GM06990 (cell line): ENCODE measurements around the gene GRPR.
A peak's percentile ranks its signal among the peaks of the same experiment; 100 is the strongest.

ENCODE experiments used
- DNase-seq: peaks from one replicate; pipeline ENCODE4 v3.0.0-alpha.2; 2011; ENCODE audit not compliant: insufficient read length; ENCODE audit errors: extremely low read depth
- H3K27me3 ChIP-seq: replicated peaks from 2 replicates; pipeline ENCODE4 v1.6.0; 2011; ENCODE audit warnings: low read length; ENCODE audit not compliant: control insufficient read depth, insufficient read depth
- H3K36me3 ChIP-seq: 2 replicates; pipeline ENCODE4 v1.5.1; 2011; ENCODE audit warnings: low read length; ENCODE audit not compliant: control insufficient read depth, insufficient read depth
- H3K4me3 ChIP-seq: replicated peaks from 2 replicates; pipeline ENCODE4 v1.5.1; 2011; ENCODE audit warnings: low read depth, mild to moderate bottlenecking, control low read depth, low read length
- CTCF ChIP-seq: IDR thresholded peaks from 2 replicates; pipeline ENCODE4 v1.5.1; 2011; ENCODE audit warnings: low read length, control low read depth, mild to moderate bottlenecking, inconsistent platforms; ENCODE audit not compliant: insufficient read depth, poor library complexity, severe bottlenecking

Gene GRPR

GRCh38 chrX:16112428-16112827, 10.9 kb upstream of the GRPR start:
- TF ChIP-seq CTCF = no peak
- Histone ChIP-seq H3K36me3 (no peaks in the 10 kb centered on the region), H3K27me3 (no peaks in the 10 kb centered on the region), H3K4me3 (no peak overlapping the region)
- DNase-seq = no peak

- Histone ChIP-seq H3K27me3 (no peaks in the 10 kb centered on the region), H3K36me3 (no peaks in the 10 kb centered on the region), H3K4me3 (no peak overlapping the region)
- DNase-seq = peak; percentile 30
- TF ChIP-seq CTCF = no peak
Observed at GRCh38 chrX:16113978-16114565, 9.3 kb upstream of the GRPR start.

- H3K27me3 ChIP-seq = no peaks in the 10 kb centered on the region
- H3K36me3 ChIP-seq = no peaks in the 10 kb centered on the region
- no peak for TF ChIP-seq CTCF
- peak; percentile 42 for DNase-seq
- H3K4me3 ChIP-seq = no peak overlapping the region
Observed at GRCh38 chrX:16114611-16115010, 8.8 kb upstream of the GRPR start.

- peak; percentile 79 for DNase-seq
- no peak overlapping the region for H3K4me3 ChIP-seq
- no peaks in the 10 kb centered on the region for H3K36me3 ChIP-seq
- H3K27me3 ChIP-seq = no peaks in the 10 kb centered on the region
- no peak for TF ChIP-seq CTCF
Observed at GRCh38 chrX:16119353-16120220, 3.8 kb upstream of the GRPR start.

- no peak overlapping the region for H3K4me3 ChIP-seq
- TF ChIP-seq CTCF = no peak
- H3K27me3 ChIP-seq = no peaks in the 10 kb centered on the region
- H3K36me3 ChIP-seq = no peaks in the 10 kb centered on the region
- peak; percentile 55 for DNase-seq
Observed at GRCh38 chrX:16120431-16120830, 2.9 kb upstream of the GRPR start.
